Activated T-helper 9 cell treated with anti-CD3 and anti-CD28 coated beads, Interleukin-2, amount 50 U/mL, for 16 hours (primary cell): Measurements from ENCODE around the gene NAA10.
"Not testable (repeated sequence)": the region's sequence is repeated elsewhere in the genome, so short reads cannot be mapped to it uniquely, and the experiment has no call there.

Experiments
- DNase-seq: peaks from one replicate; pipeline ENCODE4 v3.0.0-alpha.2; 2020; ENCODE audit warnings: low read depth

The NAA10 gene

GRCh38 chrX:153934762-153935325, at the start of gene NAA10:
Gene NAA10 (minus strand): TSS chrX:153935037. CDS start chrX:153934904, 133 bp downstream.
- DNase-seq = peak; percentile 54

- DNase-seq = no peak
These were observed 48.5 kb upstream of the NAA10 start for GRCh38 chrX:153983321-153983801.

GRCh38 chrX:153981771-153982533, 47.1 kb upstream of the NAA10 start:
- no peak for DNase-seq

GRCh38 chrX:153981231-153981630, 46.4 kb upstream of the NAA10 start:
- DNase-seq = no peak

- DNase-seq = not testable (repeated sequence)
These were observed 45.6 kb upstream of the NAA10 start for GRCh38 chrX:153980394-153980793.

GRCh38 chrX:153974726-153975286, 40.0 kb upstream of the NAA10 start:
- no peak for DNase-seq

- no peak for DNase-seq
These were observed 39.3 kb upstream of the NAA10 start for GRCh38 chrX:153974003-153974725.

GRCh38 chrX:153973127-153974002, 38.5 kb upstream of the NAA10 start:
- DNase-seq = no peak

GRCh38 chrX:153972368-153973126, 37.7 kb upstream of the NAA10 start, which contains the start of gene TMEM187:
Gene TMEM187 (plus strand): TSS chrX:153972754. CDS start chrX:153982063, 9,309 bp downstream.
- DNase-seq = peak; percentile 88

GRCh38 chrX:153971450-153972367, 36.9 kb upstream of the NAA10 start, which contains the start of gene HCFC1:
Gene HCFC1 (minus strand): TSS chrX:153971818. CDS start chrX:153970840, 978 bp downstream.
- peak; percentile 91 for DNase-seq

GRCh38 chrX:153971124-153971449, 36.2 kb upstream of the NAA10 start:
- peak; percentile 89 for DNase-seq

- no peak for DNase-seq
These were observed 35.7 kb upstream of the NAA10 start for GRCh38 chrX:153970357-153971123.

GRCh38 chrX:153969904-153970356, 35.1 kb upstream of the NAA10 start:
- DNase-seq = no peak

- DNase-seq = no peak
These were observed 34.5 kb upstream of the NAA10 start for GRCh38 chrX:153969125-153969903.

GRCh38 chrX:153968754-153969124, 33.9 kb upstream of the NAA10 start:
- DNase-seq = no peak

- no peak for DNase-seq
These were observed 33.4 kb upstream of the NAA10 start for GRCh38 chrX:153968255-153968654.

GRCh38 chrX:153967536-153968224, 32.8 kb upstream of the NAA10 start:
- DNase-seq = no peak
